ENCODE data around the gene MLPH.
A peak's percentile ranks its signal among the peaks of the same experiment; 100 is the strongest.
"Not testable (repeated sequence)": the region's sequence is repeated elsewhere in the genome, so short reads cannot be mapped to it uniquely, and the experiment has no call there.

Gene MLPH

DNA sequence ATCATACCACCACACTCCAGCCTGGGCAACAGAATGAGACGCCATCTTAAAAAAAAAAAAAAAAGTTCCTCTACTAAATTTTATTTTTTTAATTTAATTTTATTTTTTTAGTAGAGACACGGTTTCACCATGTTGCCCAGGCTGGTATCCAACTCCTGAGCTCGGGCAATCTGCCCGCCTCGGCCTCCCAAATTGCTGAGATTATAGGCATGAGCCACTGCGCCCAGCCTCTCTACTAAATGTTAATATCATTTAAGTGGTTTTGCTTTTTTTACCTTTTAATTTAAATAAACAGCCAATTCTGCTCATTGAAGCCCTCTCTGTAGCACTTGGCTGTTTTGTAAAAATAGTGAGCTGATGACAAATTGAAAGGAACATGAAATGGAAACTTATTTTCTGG, 94.3 kb downstream of the MLPH start:
- no peak for DNase-seq (ENCODE audit: extremely low read depth in 1 of 2, low read depth in 1 of 2)

DNA sequence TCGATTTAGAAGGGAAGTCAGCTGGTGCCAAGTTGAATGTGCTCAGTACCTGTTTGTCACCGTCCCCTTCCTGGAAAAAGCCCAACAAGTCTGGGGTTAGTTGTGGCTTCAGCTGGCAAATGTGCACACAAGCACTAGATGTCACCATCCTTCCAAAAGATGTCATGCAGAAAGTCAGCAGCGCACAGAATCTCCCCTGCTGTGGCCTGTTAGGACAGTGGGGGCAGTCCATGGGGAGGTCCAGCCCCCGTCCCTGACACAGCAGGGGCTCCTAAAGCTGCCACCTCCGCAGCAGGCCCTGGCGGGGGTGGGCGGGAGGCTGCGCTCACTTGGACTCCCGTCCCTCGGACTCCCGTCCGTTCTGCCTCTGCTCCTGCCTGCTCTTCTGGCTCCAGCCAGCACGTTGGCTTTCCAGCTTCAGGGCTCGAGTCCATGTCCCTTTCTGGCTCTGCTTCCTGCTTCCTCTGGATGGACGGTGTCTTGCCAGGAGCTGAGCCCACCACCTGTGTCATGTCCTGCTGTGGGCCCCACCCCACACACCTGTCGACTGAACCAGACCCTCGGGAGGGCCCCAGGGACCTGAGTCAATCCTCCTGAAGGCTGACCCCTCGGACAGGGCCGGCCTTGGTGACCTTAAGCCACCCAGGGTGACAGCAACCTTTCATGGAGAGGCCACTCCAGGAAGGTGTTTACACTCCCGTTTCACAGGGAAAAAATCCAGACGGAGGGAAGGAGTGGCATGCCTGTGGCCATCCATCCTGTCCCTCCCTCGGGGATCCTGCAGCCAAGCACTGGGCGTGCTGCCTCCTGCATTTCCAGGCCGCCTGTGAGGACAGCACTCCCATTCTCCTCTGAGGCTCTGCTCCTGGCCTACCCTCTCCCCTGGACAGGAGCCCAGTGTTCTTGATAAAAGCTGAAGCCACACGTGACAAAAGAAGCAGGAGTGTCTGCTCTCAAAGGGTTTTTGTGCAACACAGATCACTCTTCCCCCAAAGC, 95.0 kb downstream of the MLPH start:
- peak; percentile 16 to 70 for DNase-seq (ENCODE audit: extremely low read depth in 1 of 2, low read depth in 1 of 2)

DNA sequence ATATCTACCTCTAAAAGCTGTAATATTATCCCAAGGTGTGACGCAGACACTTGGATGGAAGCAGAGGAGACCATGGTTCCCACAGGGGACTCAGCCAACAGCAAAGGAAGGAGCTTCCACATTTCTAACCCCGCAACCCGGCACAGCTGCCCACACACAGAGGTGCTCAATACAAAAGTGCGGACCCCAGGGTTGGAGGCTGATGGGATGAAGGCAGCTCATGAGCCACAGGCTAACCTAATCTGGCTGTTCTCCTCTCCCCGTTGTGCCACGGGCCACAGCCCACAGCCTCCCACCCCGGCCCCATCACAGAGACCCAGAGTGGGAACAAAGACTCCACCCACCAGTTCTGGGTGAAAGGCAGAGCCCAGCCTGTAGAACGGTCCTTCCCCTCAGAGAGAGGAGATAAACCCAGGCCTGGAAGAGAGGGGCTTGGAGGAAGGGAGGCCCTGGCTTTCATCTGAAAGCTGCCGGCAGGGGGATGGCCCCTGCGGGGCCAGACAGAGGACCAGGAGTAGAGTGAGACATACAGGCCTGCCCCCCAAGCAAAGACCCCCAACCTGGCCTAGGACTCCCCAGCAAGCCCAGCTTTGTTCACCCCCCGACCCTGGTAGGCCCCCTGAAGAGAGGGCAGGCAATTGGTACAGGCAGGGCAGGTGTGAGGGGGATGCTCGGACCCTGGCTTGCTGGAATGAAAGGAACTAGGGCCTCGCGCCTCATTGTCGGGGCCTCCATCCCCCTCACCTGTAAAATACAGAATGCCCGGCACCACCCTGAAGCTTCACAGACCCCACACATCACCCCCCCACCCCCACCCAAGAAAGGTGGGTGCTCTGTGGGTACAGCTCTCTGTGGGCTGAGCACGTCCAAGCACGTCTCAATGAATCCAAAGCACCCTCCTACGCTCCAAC, 96.6 kb downstream of the MLPH start:
- DNase-seq (ENCODE audit: extremely low read depth in 1 of 2, low read depth in 1 of 2), result no peak

DNA sequence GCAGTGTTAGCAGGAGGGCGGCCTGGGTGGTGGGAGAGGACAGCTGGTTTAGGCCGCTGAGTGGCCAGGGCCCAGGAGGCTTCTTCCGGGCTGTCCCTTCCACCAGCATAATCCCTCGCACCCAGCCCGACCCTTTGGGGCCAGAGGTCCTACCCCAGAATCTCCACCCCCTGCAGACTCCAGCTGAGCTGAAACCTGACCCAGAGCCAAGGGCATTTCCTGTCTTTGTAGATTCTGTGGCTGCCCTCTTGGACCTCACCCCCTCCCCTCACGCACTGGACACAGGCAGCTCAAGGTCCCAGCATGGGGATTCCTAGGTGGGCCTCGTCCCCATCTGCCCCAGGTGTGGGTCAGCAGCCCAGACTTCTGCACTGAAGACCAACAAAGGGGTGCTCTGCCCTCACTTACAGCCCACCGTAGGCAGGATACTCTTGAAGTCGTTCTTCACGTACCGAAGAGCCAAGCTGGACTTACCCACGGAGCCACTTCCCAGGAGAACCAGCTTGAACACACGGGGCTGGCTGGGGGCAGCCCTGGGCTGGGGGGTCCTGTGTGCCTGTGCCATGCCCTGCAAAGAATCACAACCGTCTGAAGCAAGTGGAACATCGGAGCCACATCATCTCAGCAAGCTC, 98.7 kb downstream of the MLPH start:
- DNase-seq (ENCODE audit: extremely low read depth in 1 of 2, low read depth in 1 of 2), result no peak

DNA sequence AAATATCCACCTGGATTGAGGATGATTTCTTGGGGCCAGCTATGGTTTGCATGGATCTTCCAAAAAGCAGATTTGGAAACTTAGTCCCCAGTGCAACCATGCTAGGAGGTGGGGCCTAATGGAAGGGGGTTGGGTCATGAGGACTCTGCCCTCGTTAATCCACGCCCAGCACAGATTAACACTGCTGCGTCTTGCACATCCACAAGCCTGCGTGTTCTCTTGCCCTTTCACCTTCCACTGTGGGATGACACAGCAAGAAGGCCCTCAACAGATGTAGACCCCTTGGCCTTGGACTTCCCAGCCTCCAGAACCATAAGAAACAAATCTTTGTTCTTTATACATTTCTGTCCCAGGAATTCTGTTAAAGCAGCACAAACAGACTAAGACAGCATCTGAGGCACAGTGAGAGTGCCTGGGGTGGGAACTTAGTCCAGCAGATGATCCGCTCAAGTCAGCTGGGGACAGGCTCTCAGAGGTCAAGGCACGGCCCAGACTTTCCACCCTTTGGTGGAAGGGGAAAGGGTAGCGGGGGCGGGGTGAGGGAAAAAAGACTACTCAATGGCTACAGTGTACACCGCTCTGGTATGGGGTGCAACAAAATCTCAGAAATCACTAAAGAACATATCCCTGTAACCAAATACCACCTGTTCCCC, 101.1 kb downstream of the MLPH start:
- no peak for DNase-seq (ENCODE audit: extremely low read depth in 1 of 2, low read depth in 1 of 2)

DNA sequence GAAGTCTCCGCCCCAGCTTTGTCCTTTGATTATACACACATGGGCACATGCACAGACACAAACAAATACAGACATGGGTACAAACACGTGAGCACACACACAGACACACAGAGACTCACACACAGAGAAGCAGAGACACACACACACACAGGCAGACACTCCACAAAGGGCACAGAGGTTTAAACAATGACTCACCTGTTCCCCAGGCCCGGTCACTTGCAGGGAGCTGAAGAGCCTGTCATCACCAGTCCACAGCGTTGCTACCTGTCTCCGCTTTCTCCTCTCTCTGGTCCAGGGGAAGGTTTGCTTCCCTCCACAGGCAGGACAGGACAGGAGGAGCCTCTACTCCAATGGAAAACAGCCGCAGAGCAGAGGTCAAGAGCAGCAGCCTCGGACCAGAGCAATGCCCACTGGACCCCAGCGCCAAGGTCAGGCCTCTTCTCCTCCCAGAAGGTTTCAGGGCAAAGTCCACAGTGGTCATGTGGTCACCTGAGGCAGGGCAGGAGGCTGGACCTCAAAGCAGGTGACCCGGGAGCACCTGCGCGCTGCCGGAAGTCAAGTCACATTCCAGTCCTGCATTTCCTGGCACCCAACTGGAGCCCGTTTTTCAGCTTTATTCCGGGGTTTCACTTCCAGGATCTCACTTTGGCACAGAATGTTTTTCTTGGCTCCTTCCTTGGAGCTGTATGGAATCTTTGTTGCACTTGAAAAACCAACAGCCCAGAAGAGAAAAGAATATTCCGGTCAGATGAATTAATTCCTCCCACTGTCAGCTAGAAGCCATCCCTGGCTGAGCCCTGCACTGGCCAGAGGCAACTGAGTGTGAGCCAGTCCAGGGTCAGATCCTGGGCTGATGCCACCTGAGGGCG, 103.5 kb downstream of the MLPH start, which contains the start of gene RAB17:
Gene RAB17, minus strand, starts transcription at position 463 of the 869 bp plus-strand sequence. CDS start 4,580 bp downstream, outside the sequence.
- DNase-seq (ENCODE audit: extremely low read depth in 1 of 2, low read depth in 1 of 2), result no peak

DNA sequence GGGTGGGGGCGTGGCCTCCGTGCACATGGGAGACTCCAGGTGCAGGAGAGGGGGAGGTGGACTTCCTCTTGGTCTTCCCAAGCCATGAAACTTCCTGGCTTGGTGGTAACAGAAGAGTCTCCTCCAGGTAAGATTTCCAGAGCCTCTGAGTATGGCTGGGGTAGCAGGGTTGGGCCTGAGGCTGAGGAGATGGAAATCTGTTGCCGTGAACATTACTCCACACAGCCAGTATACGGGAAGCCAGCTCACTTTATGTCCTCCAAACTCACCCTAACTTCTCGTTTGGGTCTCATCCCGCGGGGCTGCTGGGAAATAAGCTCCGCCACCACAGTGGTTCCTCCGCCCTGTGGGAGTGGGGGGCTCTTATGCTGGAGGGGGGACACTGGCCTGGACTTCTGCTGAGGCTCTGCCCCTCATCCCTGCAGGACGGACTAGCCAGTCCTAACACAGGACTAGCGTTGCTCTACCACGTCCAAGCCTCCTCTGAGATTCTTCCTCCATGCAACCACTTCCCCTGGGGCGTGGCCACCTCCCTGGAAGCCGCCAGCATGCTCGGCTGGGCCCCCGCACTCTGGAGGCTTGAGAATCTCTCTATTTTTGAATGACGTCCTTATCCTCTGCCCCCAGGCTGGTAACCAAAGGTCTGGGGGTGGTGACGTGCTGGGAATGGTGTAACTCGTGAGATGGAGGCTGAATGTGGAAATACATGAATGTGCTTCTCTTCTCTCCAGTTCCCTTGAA, 104.3 kb downstream of the MLPH start:
- DNase-seq (ENCODE audit: extremely low read depth in 1 of 2, low read depth in 1 of 2), result no peak

DNA sequence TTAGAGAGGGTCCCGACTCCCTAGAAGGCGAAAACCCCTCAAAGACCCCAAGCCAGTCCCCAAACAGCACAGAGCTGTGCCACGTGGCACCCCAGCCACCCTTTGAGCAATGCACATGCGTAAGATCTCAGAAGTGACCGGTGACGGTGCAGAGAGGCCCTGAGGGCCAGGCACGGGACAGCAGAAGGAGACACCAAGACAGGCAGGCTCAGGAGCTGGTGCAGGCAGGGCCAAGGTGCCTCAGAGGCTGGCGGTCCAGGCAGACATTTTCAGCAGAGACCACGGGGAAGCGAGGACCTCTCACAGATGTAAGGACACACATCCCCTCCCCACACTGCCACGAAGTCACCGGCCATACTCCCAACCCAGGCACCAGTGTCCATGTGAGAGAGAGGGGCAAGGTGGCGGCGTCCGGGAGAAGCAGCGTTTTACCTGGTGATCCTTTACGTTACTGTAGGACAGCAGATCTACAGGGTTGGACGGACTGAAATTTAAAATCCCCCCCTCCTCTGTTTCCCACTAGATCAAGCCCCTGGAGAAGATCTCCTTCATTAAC, 105.5 kb downstream of the MLPH start:
- DNase-seq (ENCODE audit: extremely low read depth in 1 of 2, low read depth in 1 of 2), result no peak

DNA sequence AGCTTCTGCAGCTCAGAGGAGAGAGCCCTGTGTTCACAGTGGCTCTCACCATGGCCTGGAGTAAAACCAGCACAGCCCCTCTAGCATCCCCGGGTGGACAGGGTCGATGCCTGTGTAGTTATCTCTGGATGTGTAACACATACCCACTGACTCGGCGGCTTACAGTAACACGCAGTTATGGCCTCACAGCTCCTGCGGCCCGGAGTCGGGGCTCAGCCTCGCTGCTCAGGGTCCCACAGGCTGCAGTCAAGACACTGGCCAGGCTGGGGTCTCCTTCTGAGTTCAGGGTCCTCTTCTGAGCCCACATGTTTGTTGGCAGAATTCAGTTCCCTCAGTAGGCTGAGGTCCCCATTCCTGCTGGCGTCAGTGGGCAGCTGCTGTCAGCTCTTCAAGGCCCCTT, 106.0 kb downstream of the MLPH start:
- DNase-seq (ENCODE audit: extremely low read depth in 1 of 2, low read depth in 1 of 2), result no peak

DNA sequence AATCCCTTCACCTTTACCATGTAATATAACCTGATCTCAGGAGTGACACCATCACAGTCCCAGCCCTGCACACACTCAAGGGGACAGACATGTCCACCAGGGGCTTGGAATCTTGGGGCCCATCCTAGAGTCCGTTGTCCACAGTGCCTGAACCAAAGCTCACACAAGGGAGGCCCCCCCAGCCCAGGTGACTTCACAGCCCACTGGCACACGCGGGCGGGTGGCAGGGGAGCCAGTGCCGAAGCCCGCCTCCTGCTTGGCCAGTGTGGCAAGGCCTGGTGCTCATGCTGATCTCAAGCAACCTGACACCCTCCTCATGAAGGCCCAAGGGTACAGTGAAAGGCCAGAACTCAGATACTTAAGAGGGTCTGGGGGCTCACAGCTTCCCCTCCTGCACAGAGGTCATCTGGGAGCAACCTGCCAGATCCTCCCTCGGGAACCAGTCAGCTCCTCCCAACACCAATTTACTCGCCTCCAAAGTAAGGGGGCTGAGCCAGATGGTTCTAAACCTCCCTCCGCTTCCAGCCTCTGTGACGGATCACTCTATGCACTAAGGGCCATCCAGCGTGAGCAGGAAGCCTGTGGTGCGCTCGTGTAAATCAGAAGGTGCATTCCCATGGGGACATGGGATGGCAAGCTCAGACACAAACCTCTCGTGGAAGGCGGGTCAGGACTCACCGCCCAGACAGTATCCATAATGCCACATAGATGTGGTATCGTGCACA, 106.7 kb downstream of the MLPH start:
- DNase-seq (ENCODE audit: extremely low read depth in 1 of 2, low read depth in 1 of 2), result no peak

DNA sequence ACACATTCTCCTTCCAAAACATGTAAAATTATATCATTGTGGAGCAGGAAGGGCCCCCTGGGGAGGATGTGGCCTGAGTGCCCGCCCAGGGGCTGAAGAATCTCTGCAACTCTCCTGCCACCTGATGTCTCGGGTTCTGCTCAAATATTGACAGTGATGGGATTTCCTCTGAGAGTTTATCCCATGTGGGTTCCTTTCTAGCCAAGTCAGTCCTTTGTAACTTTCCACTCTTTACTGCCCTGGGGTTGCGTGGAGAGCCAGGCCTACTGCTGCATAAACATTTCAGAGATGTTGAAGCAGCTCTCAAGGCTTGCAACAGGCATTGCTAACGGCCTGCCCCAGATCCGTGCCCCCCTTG, 107.4 kb downstream of the MLPH start:
- DNase-seq (ENCODE audit: extremely low read depth in 1 of 2, low read depth in 1 of 2), result no peak

DNA sequence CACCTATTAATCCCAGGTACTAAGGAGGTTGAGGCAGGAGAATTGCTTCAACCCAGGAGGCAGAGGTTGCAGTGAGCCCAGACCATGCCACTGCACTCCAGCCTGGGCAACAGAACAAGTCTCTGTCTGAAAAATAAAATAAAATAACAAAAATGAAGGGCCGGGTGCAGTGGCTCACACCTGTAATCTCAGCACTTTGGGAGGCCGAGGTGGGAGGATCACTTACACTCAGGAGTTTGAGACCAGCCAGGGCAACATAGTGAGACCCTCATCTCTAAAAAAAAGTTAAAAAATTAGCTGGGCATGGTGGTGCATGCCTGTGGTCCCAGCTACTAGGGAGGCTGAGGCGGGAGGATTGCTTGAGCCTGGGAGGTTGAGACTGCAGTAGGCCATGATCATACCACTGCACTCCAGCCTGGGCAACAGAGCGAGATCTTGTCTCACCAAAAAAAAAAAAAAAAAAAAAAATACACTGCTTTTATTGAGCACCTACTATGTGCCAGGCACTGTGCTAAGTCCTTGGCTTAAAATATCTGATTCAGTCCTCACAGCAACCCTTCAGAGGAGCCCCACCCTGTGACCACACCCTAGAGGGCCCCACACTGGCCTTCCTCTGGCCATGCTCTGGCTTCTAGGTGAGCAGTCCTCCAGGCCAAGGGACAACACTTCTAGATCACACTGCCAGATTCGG, 108.9 kb downstream of the MLPH start:
- DNase-seq (ENCODE audit: extremely low read depth in 1 of 2, low read depth in 1 of 2), result not testable (repeated sequence)

DNA sequence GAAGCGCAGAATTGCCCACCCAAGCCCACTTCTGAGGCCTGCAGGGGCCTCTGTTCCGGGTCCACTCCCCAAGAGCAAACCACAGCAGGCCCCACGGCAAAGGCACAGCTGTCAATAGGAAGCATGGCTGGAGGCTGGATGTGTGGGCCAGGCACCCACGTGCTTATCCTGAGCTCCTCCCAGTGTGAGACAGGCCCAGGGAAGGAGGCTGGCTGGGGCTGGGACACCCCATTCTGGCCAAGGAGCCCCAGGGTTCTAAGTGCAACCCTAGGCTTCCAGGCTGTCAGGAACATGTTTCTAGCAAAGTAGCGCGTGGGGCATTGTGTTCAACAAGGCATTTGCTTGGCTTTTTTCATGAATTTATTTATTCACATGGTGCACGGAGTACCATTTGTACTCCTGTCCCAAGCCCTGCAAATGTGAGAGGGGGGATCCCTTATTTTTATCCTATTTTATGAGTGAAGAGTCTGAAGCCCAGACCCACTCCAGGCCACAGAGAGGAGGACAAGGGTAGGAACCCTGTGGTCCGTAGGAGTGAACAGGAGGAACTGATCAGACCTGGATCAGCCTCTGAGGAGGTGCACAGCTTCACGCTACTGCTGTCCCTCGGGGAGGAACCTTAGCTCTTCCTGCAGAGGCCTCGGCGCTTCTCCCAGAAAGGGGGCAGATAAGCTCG, 109.6 kb downstream of the MLPH start:
- DNase-seq (ENCODE audit: extremely low read depth in 1 of 2, low read depth in 1 of 2), result no peak

DNA sequence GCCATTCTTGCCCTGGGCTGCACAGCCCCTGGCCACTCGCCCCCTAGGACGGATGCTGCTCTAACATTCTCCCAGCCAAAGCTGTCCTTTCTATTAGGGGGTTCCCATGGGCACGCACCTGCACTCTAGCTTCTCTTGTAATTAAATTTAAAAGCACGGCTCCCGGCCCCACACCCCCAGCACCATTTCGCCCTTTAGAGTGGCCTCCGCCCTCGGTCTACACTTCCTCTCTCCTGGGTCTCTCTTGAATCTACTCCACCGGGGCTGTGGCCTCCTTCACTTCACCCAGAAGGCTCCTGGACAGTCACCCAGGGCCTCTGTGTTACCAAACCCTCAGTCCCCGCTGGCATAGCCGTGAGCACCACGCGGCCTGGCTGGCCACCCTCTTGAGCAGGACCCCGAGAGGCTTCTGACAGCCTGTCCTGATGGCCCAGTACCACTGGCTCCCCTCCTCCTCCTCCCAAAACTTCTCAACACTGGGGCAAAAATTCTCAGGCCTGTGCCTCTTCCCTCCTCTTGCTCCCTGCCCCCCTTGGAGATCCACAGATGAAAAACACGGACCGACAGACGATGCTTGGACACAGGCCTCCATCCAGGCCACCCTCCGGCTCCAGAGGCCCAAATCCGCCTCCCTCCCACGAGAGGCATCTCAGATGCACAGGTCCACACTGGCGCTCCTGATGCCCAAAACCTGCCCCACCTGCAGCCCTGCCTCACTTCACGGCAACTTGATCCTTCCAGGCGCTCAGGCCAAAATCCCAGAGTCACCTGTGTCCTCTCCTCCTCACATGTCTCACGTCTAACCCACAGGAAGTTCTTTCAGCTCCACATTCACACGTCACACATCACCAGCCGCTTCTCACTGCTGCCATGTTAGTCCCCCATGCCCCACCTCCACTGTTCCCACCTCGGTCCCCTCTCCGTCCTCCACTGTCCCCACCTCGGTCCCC, 110.4 kb downstream of the MLPH start:
- no peak for DNase-seq (ENCODE audit: extremely low read depth in 1 of 2, low read depth in 1 of 2)

DNA sequence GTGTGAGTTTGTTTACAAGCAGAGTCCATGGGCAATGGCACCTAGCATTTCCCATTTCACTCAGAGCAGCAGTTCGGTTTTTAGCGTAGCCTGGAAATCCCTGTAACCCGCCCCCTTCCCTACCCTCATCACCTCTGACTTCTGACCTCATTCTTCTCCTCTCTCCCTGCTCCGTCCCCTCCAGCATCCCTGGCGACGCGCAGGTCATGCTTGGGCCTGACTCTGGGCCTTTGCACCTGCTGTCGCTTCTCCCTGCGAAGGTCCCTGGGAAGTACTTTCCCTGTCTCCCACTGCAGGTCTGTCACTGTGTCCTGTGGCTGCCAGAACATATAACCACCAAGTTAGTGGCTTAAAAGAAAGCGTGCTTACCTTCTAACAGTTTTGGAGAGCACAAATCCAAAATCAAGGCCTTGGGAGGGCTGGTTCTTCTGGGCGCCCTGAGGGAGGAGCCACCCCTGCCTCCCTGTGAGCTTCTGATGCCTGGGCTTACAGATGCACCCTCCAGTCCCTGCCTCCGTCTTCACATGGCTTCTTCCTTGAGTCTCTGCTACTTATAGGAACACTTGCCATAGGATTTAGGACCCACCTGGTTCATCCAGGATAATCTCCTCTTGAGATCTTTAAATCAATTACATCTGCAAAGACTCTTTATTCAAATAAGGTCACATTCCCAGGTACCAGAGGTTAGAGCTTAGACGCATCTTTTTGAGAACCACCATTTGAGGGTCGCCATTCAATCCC, 111.6 kb downstream of the MLPH start:
- DNase-seq (ENCODE audit: extremely low read depth in 1 of 2, low read depth in 1 of 2), result no peak
